ENCODE data around the gene SP100. TPM values are rescaled to one million over a fixed set of nuclear protein-coding genes. Genes with fewer than 3 reads are reported as not detected.
A peak's percentile ranks its signal among the peaks of the same experiment; 100 is the strongest.

The SP100 gene
- total and polyA plus RNA-seq, 2 of the 13 experiments (the other 11 are each of a cell fraction or from before 2014, with no cell fraction given), result 12.6 to 16.5 TPM

- TF ChIP-seq ZSCAN9 (CRISPR knock-in tag; IDR thresholded peaks at IDR 0.05; ENCODE audit: borderline replicate concordance) (no peak; the same call in 1 of the 2 replicates), ARID3A (IDR thresholded peaks at IDR 0.05; ENCODE audit: low read depth, low read length) (peak; percentile 72), ZNF350 (CRISPR knock-in tag; IDR thresholded peaks at IDR 0.05; ENCODE audit: borderline replicate concordance, low read depth) (no peak), PAX8 (CRISPR knock-in tag; IDR thresholded peaks at IDR 0.05; ENCODE audit: borderline replicate concordance) (no peak), RCOR2 (CRISPR knock-in tag; IDR thresholded peaks at IDR 0.05) (peak; percentile 77), RELA (CRISPR knock-in tag; IDR thresholded peaks at IDR 0.05) (no peak), ARID2 (CRISPR knock-in tag; IDR thresholded peaks at IDR 0.05; ENCODE audit: borderline replicate concordance) (no peak), MEF2D (CRISPR knock-in tag; IDR thresholded peaks at IDR 0.05) (peak; percentile 44; the same call in 1 of the 2 replicates), SALL2 (CRISPR knock-in tag; IDR thresholded peaks at IDR 0.05) (no peak), FOSL1 (CRISPR knock-in tag; IDR thresholded peaks at IDR 0.05; ENCODE audit: borderline replicate concordance) (peak; percentile 68; the same call in 1 of the 2 replicates), HNRNPK (IDR thresholded peaks at IDR 0.05; ENCODE audit: low read depth, low read length, poor library complexity, severe bottlenecking) (no peak), NR2F6 (IDR thresholded peaks at IDR 0.05) (peak; percentile 77), NR2F6 (CRISPR knock-in tag; IDR thresholded peaks at IDR 0.05) (peak; percentile 72; the same call in 1 of the 2 replicates), FOXK1 (CRISPR knock-in tag; IDR thresholded peaks at IDR 0.05; ENCODE audit: borderline replicate concordance, low read depth) (peak; percentile 57; the same call in 1 of the 2 replicates), ZBTB3 (CRISPR knock-in tag; IDR thresholded peaks at IDR 0.05; ENCODE audit: borderline replicate concordance, low read depth) (no peak), MATR3 (CRISPR knock-in tag; IDR thresholded peaks at IDR 0.05) (no peak), ELF3 (CRISPR knock-in tag; IDR thresholded peaks at IDR 0.05) (peak; percentile 33; the same call in 1 of the 2 replicates), ZNF740 (CRISPR knock-in tag; IDR thresholded peaks at IDR 0.05) (no peak)
- TF ChIP-seq, protein P1, sequence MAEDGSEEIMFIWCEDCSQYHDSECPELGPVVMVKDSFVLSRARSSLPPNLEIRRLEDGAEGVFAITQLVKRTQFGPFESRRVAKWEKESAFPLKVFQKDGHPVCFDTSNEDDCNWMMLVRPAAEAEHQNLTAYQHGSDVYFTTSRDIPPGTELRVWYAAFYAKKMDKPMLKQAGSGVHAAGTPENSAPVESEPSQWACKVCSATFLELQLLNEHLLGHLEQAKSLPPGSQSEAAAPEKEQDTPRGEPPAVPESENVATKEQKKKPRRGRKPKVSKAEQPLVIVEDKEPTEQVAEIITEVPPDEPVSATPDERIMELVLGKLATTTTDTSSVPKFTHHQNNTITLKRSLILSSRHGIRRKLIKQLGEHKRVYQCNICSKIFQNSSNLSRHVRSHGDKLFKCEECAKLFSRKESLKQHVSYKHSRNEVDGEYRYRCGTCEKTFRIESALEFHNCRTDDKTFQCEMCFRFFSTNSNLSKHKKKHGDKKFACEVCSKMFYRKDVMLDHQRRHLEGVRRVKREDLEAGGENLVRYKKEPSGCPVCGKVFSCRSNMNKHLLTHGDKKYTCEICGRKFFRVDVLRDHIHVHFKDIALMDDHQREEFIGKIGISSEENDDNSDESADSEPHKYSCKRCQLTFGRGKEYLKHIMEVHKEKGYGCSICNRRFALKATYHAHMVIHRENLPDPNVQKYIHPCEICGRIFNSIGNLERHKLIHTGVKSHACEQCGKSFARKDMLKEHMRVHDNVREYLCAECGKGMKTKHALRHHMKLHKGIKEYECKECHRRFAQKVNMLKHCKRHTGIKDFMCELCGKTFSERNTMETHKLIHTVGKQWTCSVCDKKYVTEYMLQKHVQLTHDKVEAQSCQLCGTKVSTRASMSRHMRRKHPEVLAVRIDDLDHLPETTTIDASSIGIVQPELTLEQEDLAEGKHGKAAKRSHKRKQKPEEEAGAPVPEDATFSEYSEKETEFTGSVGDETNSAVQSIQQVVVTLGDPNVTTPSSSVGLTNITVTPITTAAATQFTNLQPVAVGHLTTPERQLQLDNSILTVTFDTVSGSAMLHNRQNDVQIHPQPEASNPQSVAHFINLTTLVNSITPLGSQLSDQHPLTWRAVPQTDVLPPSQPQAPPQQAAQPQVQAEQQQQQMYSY (CRISPR knock-in tag; IDR thresholded peaks at IDR 0.05), result 0 out of 2 replicates have a peak, but pooled peaks have one; percentile 24
- TF ChIP-seq, protein P2, sequence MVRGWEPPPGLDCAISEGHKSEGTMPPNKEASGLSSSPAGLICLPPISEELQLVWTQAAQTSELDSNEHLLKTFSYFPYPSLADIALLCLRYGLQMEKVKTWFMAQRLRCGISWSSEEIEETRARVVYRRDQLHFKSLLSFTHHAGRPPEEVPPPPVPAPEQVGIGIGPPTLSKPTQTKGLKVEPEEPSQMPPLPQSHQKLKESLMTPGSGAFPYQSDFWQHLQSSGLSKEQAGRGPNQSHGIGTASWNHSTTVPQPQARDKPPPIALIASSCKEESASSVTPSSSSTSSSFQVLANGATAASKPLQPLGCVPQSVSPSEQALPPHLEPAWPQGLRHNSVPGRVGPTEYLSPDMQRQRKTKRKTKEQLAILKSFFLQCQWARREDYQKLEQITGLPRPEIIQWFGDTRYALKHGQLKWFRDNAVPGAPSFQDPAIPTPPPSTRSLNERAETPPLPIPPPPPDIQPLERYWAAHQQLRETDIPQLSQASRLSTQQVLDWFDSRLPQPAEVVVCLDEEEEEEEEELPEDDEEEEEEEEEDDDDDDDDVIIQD (CRISPR knock-in tag; IDR thresholded peaks at IDR 0.05; ENCODE audit: low read depth), result 0 out of 2 replicates have a peak, but pooled peaks have one; percentile 36
- TF ChIP-seq, protein P3, sequence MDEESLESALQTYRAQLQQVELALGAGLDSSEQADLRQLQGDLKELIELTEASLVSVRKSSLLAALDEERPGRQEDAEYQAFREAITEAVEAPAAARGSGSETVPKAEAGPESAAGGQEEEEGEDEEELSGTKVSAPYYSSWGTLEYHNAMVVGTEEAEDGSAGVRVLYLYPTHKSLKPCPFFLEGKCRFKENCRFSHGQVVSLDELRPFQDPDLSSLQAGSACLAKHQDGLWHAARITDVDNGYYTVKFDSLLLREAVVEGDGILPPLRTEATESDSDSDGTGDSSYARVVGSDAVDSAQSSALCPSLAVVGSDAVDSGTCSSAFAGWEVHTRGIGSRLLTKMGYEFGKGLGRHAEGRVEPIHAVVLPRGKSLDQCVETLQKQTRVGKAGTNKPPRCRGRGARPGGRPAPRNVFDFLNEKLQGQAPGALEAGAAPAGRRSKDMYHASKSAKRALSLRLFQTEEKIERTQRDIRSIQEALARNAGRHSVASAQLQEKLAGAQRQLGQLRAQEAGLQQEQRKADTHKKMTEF (CRISPR knock-in tag; IDR thresholded peaks at IDR 0.05), result peak; percentile 46; the same call in 1 of the 2 replicates
Observed at GRCh38 chr2:230512955-230513748, 97.2 kb downstream of the SP100 start (continued).

Data from HepG2 (cell line).